Right lobe of liver (tissue), 6 donors: ENCODE measurements around the gene TRABD2B. TPM values are rescaled to one million over a fixed set of nuclear protein-coding genes. Genes with fewer than 3 reads are reported as not detected.

Experiments used
- ATAC-seq, 4 donors: fragments of 200-7000 bp; cut with Tn5 transposase; one replicate each; pipeline ENCODE4 v1.9.1; 2020; ENCODE audit warnings: mild to moderate bottlenecking in 4 of 4, moderate library complexity in 4 of 4
- DNase-seq, 3 donors: peaks; one replicate each; pipeline ENCODE4 v3.0.0-alpha.2; 2020
- H3K27ac ChIP-seq, 3 donors: fragments of 200-600 bp; one replicate each; pipeline ENCODE4 v1.8.0; 2022
- H3K27me3 ChIP-seq, 2 donors: fragments of 200-600 bp; one replicate each; pipeline ENCODE4 v1.8.0; 2022
- H3K36me3 ChIP-seq, 4 donors: fragments of 200-600 bp; sonication (generic) in 1 of 4; one replicate each; pipeline versions ENCODE4 v1.5.1 to v1.8.0; 2017 to 2022; ENCODE audit warnings: control low read depth in 1 of 4
- H3K4me1 ChIP-seq, 4 donors: fragments of 200-600 bp; sonication (generic) in 1 of 4; one replicate each; pipeline versions ENCODE4 v1.5.1 to v1.8.0; 2017 to 2022; ENCODE audit warnings: control low read depth in 1 of 4
- H3K4me3 ChIP-seq, 3 donors: fragments of 200-600 bp; one replicate each; pipeline ENCODE4 v1.8.0; 2022
- H3K9me3 ChIP-seq, 4 donors: fragments of 200-600 bp; sonication (generic) in 1 of 4; one replicate each; pipeline versions ENCODE4 v1.5.1 to v1.8.0; 2017 to 2022; ENCODE audit warnings: control low read depth in 1 of 4
- POLR2A ChIP-seq: fragments of 450-650 bp; IDR thresholded peaks from one replicate; pipeline ENCODE4 v1.6.1; 2017; ENCODE audit warnings: antibody characterized with exemption, mild to moderate bottlenecking
- WGBS: methylation state at CpG from one replicate; pipeline ENCODE4 v1.1.6; 2018; ENCODE audit warnings: low coverage, low lambda C conversion rate; ENCODE audit not compliant: insufficient coverage; ENCODE audit errors: missing lambda C conversion rate; 5-methylcytosine and 5-hydroxymethylcytosine counted together
- intact Hi-C, 2 donors: fragments of 100-400 bp; cut with DNase I; formaldehyde crosslinking; loops; one replicate each; pipeline versions ENCODE4 v1.11.2 to v1.14.1; 2022
- total RNA-seq, 6 experiments: library from RNA; depleted of rRNA in 2 of 6; stranded (reverse); fragments of >200 nt in 2 of 6; fragmentation: NEBNext Ultra II Directional in 3 of 6; extraction: Animal tissue kit (Norgen Biotek cat#: 25700) in 3 of 6; gene quantifications; one replicate each; pipeline versions ENCODE4 v1.1.0 to v1.2.4, GENCODE V29; 2016 to 2023
- TF ChIP-seq, protein P1 (sequence below), 4 donors: fragments of 200-600 bp in 3 of 4; fragments of 450-650 bp in 1 of 4; IDR thresholded peaks; one replicate each; pipeline versions ENCODE4 v1.5.1 to v1.8.0; 2016 to 2022; ENCODE audit warnings: antibody characterized with exemption in 4 of 4, mild to moderate bottlenecking in 2 of 4
- donor health status: DM: no; HTN: yes; CAD: no.
- donor health status: DM: no; HTN: no; CAD: no.
- donor health status: DM: no; HTN: no; CAD: no.
- donor health status: DM: no; HTN: yes; CAD: no.
- donor health status: DM: no; HTN: yes; CAD: no.

The TRABD2B gene
- total RNA-seq, 6 experiments from 2014 or later = 0.55 to 9.5 (median 1.8) TPM

DNA sequence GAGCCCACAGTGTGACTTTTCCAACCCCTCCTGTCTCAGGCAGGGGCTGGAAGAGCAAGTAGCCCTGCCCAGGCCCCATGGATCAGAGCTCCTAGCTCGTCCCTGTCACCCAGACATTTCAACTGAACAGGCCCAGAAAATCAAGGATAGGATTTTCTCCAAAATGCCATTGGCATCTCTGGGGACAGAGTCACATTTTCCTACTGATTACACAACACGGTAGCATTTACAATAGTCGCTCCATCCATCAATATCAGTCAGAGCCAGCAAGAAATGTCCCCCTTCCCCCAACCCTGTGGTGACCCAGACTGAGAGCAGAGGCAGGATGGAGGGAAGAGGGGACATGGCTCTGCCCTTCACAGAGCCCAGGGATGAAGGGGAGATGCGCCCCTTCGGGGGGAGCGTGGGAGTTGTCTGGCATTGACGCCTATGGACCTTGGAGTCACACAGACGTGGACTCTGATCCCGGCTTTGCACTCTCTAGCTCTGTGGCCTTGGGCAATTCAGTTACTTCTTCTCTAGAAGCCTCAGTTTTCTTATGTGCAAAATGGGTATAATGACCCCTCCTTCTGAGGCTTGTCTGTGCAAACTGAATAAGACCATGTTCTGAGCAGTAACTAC, 283.7 kb downstream of the TRABD2B start:
- Histone ChIP-seq H3K27ac (no peak overlapping the region), H3K36me3 (no peaks in the 10 kb centered on the region), H3K4me1 (peaks cover 0 to 25% (median 5%) of the 10 kb centered on the region in 4 donors), H3K27me3 (peaks cover 4 to 12% of the 10 kb centered on the region in 2 donors), H3K4me3 (no peak overlapping the region), H3K9me3 (no peaks in the 10 kb centered on the region)
- 25% methylated on average over 1 of the region's 9 CpGs for WGBS
- ATAC-seq (peak in 1 of 4 donors; percentile 9), DNase-seq (peak in 1 of 3 donors; percentile 32)
- intact Hi-C loops = loop anchor here in 1 of 2 donors (5.0 kb wide), 1 partner anchor 281 kb away; no protein-coding TSS in a partner anchor
- TF ChIP-seq POLR2A = no peak
- TF ChIP-seq, protein P1, sequence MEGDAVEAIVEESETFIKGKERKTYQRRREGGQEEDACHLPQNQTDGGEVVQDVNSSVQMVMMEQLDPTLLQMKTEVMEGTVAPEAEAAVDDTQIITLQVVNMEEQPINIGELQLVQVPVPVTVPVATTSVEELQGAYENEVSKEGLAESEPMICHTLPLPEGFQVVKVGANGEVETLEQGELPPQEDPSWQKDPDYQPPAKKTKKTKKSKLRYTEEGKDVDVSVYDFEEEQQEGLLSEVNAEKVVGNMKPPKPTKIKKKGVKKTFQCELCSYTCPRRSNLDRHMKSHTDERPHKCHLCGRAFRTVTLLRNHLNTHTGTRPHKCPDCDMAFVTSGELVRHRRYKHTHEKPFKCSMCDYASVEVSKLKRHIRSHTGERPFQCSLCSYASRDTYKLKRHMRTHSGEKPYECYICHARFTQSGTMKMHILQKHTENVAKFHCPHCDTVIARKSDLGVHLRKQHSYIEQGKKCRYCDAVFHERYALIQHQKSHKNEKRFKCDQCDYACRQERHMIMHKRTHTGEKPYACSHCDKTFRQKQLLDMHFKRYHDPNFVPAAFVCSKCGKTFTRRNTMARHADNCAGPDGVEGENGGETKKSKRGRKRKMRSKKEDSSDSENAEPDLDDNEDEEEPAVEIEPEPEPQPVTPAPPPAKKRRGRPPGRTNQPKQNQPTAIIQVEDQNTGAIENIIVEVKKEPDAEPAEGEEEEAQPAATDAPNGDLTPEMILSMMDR (IDR thresholded peaks at IDR 0.05) = no peak

DNA sequence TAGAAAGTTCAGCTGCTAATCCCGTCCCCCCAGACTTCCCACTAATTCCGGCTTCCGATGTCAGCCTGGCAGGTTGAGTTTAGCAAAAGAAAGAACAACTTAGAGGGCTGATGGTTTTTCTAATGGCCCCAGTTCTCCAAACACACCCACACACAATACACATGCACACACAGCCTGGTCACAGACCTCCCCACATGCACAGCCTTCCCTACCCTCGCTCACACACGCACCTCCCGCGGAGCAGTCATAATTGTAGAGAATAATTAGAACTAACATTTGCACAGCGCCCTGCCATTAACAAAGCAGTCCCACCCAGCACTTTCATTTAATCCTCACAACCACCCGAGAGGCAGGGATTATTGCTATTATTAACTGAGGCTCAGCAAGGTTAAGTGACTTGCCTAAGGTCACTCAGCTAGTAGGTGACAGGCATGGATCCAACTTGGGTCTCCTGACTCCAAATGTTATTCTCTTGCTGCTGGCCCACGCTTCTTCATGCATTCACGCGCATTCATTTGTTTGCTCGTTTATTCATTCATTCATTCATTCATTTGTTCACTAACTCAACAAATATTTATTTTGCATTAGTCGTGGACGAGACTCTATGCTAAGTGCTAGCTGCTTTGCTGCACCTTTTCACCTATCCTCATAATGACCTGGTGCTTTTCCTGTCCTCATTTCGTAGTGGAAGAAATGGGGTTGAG, 284.4 kb downstream of the TRABD2B start:
- ATAC-seq (no peak), DNase-seq (peak in 1 of 3 donors; percentile 26)
- no peak for TF ChIP-seq POLR2A
- TF ChIP-seq, protein P1 (IDR thresholded peaks at IDR 0.05) = no peak
- H3K4me1 ChIP-seq = peaks cover 0 to 25% (median 5%) of the 10 kb centered on the region in 4 donors
- no peak overlapping the region for H3K27ac ChIP-seq
- peaks cover 4 to 12% of the 10 kb centered on the region in 2 donors for H3K27me3 ChIP-seq
- H3K9me3 ChIP-seq = no peaks in the 10 kb centered on the region
- H3K36me3 ChIP-seq = no peaks in the 10 kb centered on the region
- intact Hi-C loops = loop anchor here in 1 of 2 donors (5.0 kb wide), 1 partner anchor 280 kb away; no protein-coding TSS in a partner anchor
- WGBS = 65% methylated on average over 16 of the region's 16 CpGs
- no peak overlapping the region for H3K4me3 ChIP-seq

DNA sequence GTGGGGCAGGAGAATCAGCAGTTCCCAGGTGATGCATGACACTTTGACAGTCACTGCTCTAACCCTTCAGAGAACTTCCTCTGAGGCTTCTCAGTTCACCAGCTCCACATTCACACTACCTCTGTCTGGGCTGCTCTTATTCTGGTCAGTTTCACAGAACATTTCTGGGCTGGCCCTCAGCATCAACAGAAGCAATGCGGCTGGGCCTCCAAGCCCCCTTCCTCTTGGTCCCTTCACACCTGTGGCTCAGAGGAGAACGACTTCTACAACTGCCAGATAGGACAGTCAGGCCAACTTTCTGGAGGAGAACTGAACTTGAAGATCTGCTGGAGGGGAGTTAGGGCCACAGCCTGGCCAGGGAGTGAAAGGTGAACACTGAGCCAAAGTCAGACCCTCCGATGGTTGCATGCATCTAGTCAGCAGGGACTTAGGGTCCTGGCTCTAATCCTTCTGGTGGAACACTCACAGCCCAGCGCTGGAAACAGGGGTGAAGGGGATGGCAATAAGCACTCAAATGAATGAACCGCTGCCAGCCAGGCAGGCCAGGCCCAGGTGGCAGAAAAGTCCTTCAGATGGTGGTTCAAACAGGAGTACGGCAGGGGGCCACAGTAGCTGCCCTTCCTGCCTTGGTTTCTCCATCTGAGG, 285.2 kb downstream of the TRABD2B start:
- peaks cover 4 to 12% of the 10 kb centered on the region in 2 donors for H3K27me3 ChIP-seq
- ATAC-seq (no peak), DNase-seq (no peak)
- H3K36me3 ChIP-seq = no peaks in the 10 kb centered on the region
- no peak overlapping the region for H3K27ac ChIP-seq
- no peak for TF ChIP-seq POLR2A
- TF ChIP-seq, protein P1 (IDR thresholded peaks at IDR 0.05) = no peak
- intact Hi-C loops = loop anchor here in 1 of 2 donors (5.0 kb wide), 1 partner anchor 280 kb away; no protein-coding TSS in a partner anchor
- H3K4me3 ChIP-seq = no peak overlapping the region
- 63% methylated on average over 2 of the region's 6 CpGs for WGBS
- peaks cover 0 to 25% (median 5%) of the 10 kb centered on the region in 4 donors for H3K4me1 ChIP-seq
- H3K9me3 ChIP-seq = no peaks in the 10 kb centered on the region

DNA sequence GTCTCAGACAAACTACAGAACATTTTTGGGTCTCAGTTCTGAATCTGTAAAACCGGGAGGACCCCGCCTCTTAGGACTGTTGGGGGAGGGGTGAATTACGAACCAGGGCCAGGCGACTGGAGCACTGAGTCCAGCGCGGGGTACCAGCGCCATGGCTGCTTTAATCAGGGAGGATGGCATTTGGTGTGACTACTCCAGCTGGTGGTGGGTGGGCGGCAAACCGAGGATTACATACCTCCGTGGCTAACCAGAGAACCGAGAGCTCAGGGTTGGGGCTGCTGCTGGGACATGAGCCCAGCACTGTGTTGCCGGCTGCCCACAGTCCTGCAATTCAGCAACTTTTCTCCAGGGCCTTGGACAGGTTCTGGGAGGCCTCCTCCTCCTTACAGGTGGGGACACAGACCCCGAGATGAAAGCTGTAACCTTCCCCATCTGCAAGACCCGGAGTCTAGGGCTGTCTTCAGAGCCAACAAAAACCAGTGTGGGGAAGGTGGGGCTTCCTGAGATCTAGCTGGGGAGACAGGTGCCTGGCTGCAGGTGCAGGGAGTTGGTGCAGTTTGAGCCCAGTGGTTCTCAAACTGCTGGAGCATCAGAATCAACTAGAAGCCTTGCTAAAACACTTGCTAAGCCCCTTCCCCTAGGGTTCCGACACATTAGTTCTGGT, 285.9 kb downstream of the TRABD2B start:
- TF ChIP-seq POLR2A = no peak
- TF ChIP-seq, protein P1 (IDR thresholded peaks at IDR 0.05) = no peak
- no peak overlapping the region for H3K27ac ChIP-seq
- H3K9me3 ChIP-seq = no peaks in the 10 kb centered on the region
- H3K4me3 ChIP-seq = no peak overlapping the region
- no peaks in the 10 kb centered on the region for H3K36me3 ChIP-seq
- ATAC-seq (no peak), DNase-seq (peak in 1 of 3 donors; percentile 28)
- intact Hi-C loops = loop anchor here in 1 of 2 donors (5.0 kb wide), 1 partner anchor 279 kb away; no protein-coding TSS in a partner anchor
- H3K4me1 ChIP-seq = peaks cover 0 to 25% (median 5%) of the 10 kb centered on the region in 4 donors
- H3K27me3 ChIP-seq = peaks cover 4 to 12% of the 10 kb centered on the region in 2 donors
- WGBS = 4% methylated on average over 3 of the region's 15 CpGs
